Endothelial cell (in vitro differentiated cells): ENCODE measurements around the gene ATP10B. TPM values are rescaled to one million over a fixed set of nuclear protein-coding genes. Genes with fewer than 3 reads are reported as not detected.

ENCODE experiments used
- DNase-seq: peaks from one replicate; pipeline ENCODE4 v3.0.0; 2021; ENCODE audit warnings: low spot score
- H3K27ac Mint-ChIP-seq: one replicate; pipeline ENCODE4 v1.8.0; 2021; ENCODE audit warnings: mixed read lengths, inconsistent platforms; ENCODE audit not compliant: unreplicated experiment
- H3K27me3 Mint-ChIP-seq: one replicate; pipeline ENCODE4 v1.8.0; 2021; ENCODE audit warnings: mild to moderate bottlenecking, moderate library complexity, mixed read lengths, inconsistent platforms; ENCODE audit not compliant: unreplicated experiment
- H3K36me3 Mint-ChIP-seq: one replicate; pipeline ENCODE4 v1.8.0; 2021; ENCODE audit warnings: mild to moderate bottlenecking, low read depth, mixed read lengths, inconsistent platforms; ENCODE audit not compliant: unreplicated experiment
- H3K4me1 Mint-ChIP-seq: one replicate; pipeline ENCODE4 v1.8.0; 2021; ENCODE audit warnings: mild to moderate bottlenecking, mixed read lengths, inconsistent platforms; ENCODE audit not compliant: unreplicated experiment
- H3K4me3 Mint-ChIP-seq: one replicate; pipeline ENCODE4 v1.8.0; 2021; ENCODE audit warnings: mild to moderate bottlenecking, mixed read lengths, inconsistent platforms; ENCODE audit not compliant: unreplicated experiment
- H3K9me3 Mint-ChIP-seq: one replicate; pipeline ENCODE4 v1.8.0; 2021; ENCODE audit warnings: mixed read lengths, inconsistent platforms; ENCODE audit not compliant: unreplicated experiment
- CTCF ChIP-seq: fragments of 200-600 bp; sonication (generic); IDR thresholded peaks from one replicate; pipeline ENCODE4 v1.5.0; 2021; ENCODE audit warnings: antibody characterized with exemption; ENCODE audit not compliant: unreplicated experiment
- total RNA-seq: library from RNA; stranded (reverse); fragmentation: NEBNext Ultra II Directional; extraction: Animal tissue kit (Norgen Biotek cat#: 25700); gene quantifications from one replicate; pipeline ENCODE4 v1.2.1, GENCODE V29; 2021; ENCODE audit not compliant: unreplicated experiment

ATP10B gene
- total RNA-seq, 1 donor from 2014 or later = not detected

- H3K27ac Mint-ChIP-seq = no peak overlapping the region
- no peak for TF ChIP-seq CTCF
- no peaks in the 10 kb centered on the region for H3K36me3 Mint-ChIP-seq
- no peak for DNase-seq
- no peak overlapping the region for H3K4me3 Mint-ChIP-seq
- peaks cover 26% of the 10 kb centered on the region for H3K4me1 Mint-ChIP-seq
- peaks cover 1% of the 10 kb centered on the region for H3K27me3 Mint-ChIP-seq
- no peaks in the 10 kb centered on the region for H3K9me3 Mint-ChIP-seq
Measured at GRCh38 chr5:160628619-160628968, 223.4 kb downstream of the ATP10B start.

- H3K9me3 Mint-ChIP-seq = no peaks in the 10 kb centered on the region
- H3K4me3 Mint-ChIP-seq = no peak overlapping the region
- DNase-seq = no peak
- H3K27ac Mint-ChIP-seq = no peak overlapping the region
- no peaks in the 10 kb centered on the region for H3K36me3 Mint-ChIP-seq
- peaks cover 26% of the 10 kb centered on the region for H3K4me1 Mint-ChIP-seq
- H3K27me3 Mint-ChIP-seq = no peaks in the 10 kb centered on the region
- TF ChIP-seq CTCF = no peak
Measured at GRCh38 chr5:160627921-160628618, 223.9 kb downstream of the ATP10B start.

- peaks cover 26% of the 10 kb centered on the region for H3K4me1 Mint-ChIP-seq
- H3K36me3 Mint-ChIP-seq = no peaks in the 10 kb centered on the region
- H3K27me3 Mint-ChIP-seq = peaks cover 2% of the 10 kb centered on the region
Measured at GRCh38 chr5:160626322-160626721, 225.7 kb downstream of the ATP10B start.

GRCh38 chr5:160621526-160621925 is 230.5 kb downstream of the ATP10B start:
- peaks cover 18% of the 10 kb centered on the region for H3K4me1 Mint-ChIP-seq
- no peak for TF ChIP-seq CTCF
- no peak overlapping the region for H3K4me3 Mint-ChIP-seq
- no peaks in the 10 kb centered on the region for H3K36me3 Mint-ChIP-seq
- no peak overlapping the region for H3K27ac Mint-ChIP-seq
- DNase-seq = no peak
- H3K27me3 Mint-ChIP-seq = peaks cover 2% of the 10 kb centered on the region
- no peaks in the 10 kb centered on the region for H3K9me3 Mint-ChIP-seq

More at GRCh38 chr5:160626322-160626721, 225.7 kb downstream of the ATP10B start:
- no peak overlapping the region for H3K27ac Mint-ChIP-seq
- no peak for DNase-seq
- no peak overlapping the region for H3K4me3 Mint-ChIP-seq
- TF ChIP-seq CTCF = no peak
- no peaks in the 10 kb centered on the region for H3K9me3 Mint-ChIP-seq

GRCh38 chr5:160620401-160620800 is 231.6 kb downstream of the ATP10B start:
- DNase-seq = no peak
- peaks cover 9% of the 10 kb centered on the region for H3K4me1 Mint-ChIP-seq
- no peak for TF ChIP-seq CTCF
- H3K27me3 Mint-ChIP-seq = peaks cover 2% of the 10 kb centered on the region
- H3K4me3 Mint-ChIP-seq = no peak overlapping the region
- no peaks in the 10 kb centered on the region for H3K9me3 Mint-ChIP-seq
- H3K36me3 Mint-ChIP-seq = no peaks in the 10 kb centered on the region
- no peak overlapping the region for H3K27ac Mint-ChIP-seq
